Measurements from ENCODE around the gene TIMM13. TPM values are rescaled to one million over a fixed set of nuclear protein-coding genes. Genes with fewer than 3 reads are reported as not detected.
A peak's percentile ranks its signal among the peaks of the same experiment; 100 is the strongest.

The TIMM13 gene
- total and polyA plus RNA-seq, 9 of the 15 experiments (the other 6 are each of a cell fraction or from before 2014, with no cell fraction given) = 17.6 to 215 (median 71.8) TPM

- TF ChIP-seq, protein P1, sequence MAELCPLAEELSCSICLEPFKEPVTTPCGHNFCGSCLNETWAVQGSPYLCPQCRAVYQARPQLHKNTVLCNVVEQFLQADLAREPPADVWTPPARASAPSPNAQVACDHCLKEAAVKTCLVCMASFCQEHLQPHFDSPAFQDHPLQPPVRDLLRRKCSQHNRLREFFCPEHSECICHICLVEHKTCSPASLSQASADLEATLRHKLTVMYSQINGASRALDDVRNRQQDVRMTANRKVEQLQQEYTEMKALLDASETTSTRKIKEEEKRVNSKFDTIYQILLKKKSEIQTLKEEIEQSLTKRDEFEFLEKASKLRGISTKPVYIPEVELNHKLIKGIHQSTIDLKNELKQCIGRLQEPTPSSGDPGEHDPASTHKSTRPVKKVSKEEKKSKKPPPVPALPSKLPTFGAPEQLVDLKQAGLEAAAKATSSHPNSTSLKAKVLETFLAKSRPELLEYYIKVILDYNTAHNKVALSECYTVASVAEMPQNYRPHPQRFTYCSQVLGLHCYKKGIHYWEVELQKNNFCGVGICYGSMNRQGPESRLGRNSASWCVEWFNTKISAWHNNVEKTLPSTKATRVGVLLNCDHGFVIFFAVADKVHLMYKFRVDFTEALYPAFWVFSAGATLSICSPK (IDR thresholded peaks at IDR 0.05; ENCODE audit: borderline replicate concordance) = no peak
- TF ChIP-seq KDM1A (IDR thresholded peaks at IDR 0.05) (peak in 1 of 2 experiments; percentile 50; a peak in 1 of 4 replicates), BHLHE40 (IDR thresholded peaks at IDR 0.05; ENCODE audit: low read length) (peak; percentile 16; the same call in 1 of the 2 replicates), FIP1L1 (IDR thresholded peaks at IDR 0.05; ENCODE audit: low read depth, low read length, poor library complexity, severe bottlenecking) (peak; percentile 29), NBN (IDR thresholded peaks at IDR 0.05; ENCODE audit: low read depth) (peak; percentile 20; the same call in 1 of the 2 replicates), ZNF274 (IDR thresholded peaks at IDR 0.05; ENCODE audit: borderline replicate concordance, low read depth, low read length) (0 out of 2 replicates have a peak, but pooled peaks have one; percentile 8), TFAP4 (CRISPR knock-in tag; IDR thresholded peaks at IDR 0.05; ENCODE audit: borderline replicate concordance) (peak; percentile 83), POLR2G (IDR thresholded peaks at IDR 0.05; ENCODE audit: low read depth, low read length) (peak; percentile 43; the same call in 1 of the 2 replicates), TOE1 (IDR thresholded peaks at IDR 0.05; ENCODE audit: borderline replicate concordance) (peak; percentile 46; the same call in 1 of the 2 replicates), TOE1 (CRISPR knock-in tag; IDR thresholded peaks at IDR 0.05; ENCODE audit: borderline replicate concordance, low read depth) (no peak), HMGN3 (IDR thresholded peaks at IDR 0.05; ENCODE audit: borderline replicate concordance, extremely low read depth, insufficient read length, low read depth, low read length) (peak; percentile 37), ZFX (CRISPR knock-in tag; IDR thresholded peaks at IDR 0.05) (no peak), SP1 (CRISPR knock-in tag; IDR thresholded peaks at IDR 0.05) (peak; percentile 75), EP400 (IDR thresholded peaks at IDR 0.05) (peak; percentile 35; the same call in 1 of the 2 replicates), KAT7 (CRISPR knock-in tag; IDR thresholded peaks at IDR 0.05; ENCODE audit: borderline replicate concordance) (peak; percentile 89; the same call in 1 of the 2 replicates), NFIC (IDR thresholded peaks at IDR 0.05) (peak; percentile 26; the same call in 1 of the 2 replicates), PRDM10 (IDR thresholded peaks at IDR 0.05; ENCODE audit: partially characterized antibody) (no peak), ZNF583 (CRISPR knock-in tag; IDR thresholded peaks at IDR 0.05) (no peak), RAD21 (CRISPR knock-in tag; conservative IDR thresholded peaks at IDR 0.05 in 1 of 2, IDR thresholded peaks at IDR 0.05 in 1 of 2) (peak; percentile 99), ZNF24 (IDR thresholded peaks at IDR 0.05) (0 out of 2 replicates have a peak, but pooled peaks have one; percentile 19)
Measured at GRCh38 chr19:2474232-2475017, 47.0 kb upstream of the TIMM13 start (continued).

Measured in K562 (cell line).